COR-L47 (cell line): ENCODE results near the gene KRT7.

ENCODE experiments used
- DNase-seq: peaks from one replicate; lab custom pipeline; 2025; lab: John Stamatoyannopoulos, UW

The KRT7 gene

DNA sequence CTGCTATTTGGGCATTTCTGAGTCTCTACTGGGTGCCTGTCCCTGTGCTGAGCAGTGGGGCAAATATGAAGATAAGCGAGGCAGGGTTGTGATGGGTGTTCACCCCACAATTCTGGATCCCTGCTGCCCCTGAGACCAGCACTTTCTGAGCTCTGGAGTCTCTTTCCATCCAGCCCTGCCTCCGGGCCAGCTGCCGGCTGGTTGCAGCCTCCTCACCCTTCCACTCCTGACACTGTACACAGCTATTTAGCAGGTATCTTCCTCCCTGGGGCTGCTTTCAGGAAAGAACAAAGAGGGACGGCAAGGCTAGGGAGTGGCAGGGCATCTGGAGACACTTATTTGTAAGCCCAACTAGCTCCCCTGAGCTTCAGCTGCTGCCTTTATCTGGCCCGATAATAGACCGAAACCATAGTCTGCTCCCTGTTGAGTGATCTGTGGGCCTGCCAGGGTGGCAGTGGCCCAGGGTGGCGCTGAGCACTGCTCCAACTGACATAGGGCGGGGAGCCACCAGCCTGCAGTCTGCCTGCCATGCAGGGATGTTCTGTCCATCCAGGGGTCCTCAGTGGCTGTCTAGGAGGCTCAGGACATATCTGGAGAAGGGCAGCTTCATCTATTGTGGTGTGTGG, 33.6 kb upstream of the KRT7 start:
- peak; percentile 90 for DNase-seq

DNA sequence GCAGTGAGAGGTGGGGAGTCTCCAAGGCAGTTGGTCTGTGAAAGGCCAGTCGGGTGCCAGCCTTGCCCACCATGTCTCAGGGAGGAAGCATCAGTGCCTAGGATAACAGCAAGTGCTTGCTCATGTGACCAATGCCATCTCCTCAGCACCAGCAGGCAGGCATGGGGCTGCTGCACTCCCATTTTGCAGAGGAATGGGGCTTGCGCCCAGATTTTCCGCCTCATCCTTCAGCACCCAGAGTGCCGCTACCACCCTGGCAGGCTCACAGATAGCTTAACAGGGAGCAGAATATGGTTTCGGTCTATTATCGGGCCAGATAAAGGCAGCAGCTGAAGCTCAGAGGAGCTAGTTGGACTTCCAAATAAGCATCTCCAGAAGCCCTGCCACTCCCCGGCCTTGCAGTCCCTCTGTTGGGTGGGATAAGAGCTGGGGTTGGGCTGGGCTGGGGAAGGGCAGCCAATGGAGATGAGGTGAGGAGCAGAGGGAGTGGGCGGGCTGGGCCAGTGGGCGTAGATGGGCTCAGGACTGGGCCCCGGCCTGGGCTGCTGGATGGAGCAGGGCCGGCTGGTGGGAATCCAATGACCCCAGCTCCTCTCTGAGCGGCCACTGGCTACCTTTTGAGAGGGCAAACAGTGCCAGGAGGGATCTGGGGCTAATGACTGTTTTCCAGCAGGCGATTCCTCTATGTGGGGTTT, 32.8 kb upstream of the KRT7 start:
- no peak for DNase-seq

DNA sequence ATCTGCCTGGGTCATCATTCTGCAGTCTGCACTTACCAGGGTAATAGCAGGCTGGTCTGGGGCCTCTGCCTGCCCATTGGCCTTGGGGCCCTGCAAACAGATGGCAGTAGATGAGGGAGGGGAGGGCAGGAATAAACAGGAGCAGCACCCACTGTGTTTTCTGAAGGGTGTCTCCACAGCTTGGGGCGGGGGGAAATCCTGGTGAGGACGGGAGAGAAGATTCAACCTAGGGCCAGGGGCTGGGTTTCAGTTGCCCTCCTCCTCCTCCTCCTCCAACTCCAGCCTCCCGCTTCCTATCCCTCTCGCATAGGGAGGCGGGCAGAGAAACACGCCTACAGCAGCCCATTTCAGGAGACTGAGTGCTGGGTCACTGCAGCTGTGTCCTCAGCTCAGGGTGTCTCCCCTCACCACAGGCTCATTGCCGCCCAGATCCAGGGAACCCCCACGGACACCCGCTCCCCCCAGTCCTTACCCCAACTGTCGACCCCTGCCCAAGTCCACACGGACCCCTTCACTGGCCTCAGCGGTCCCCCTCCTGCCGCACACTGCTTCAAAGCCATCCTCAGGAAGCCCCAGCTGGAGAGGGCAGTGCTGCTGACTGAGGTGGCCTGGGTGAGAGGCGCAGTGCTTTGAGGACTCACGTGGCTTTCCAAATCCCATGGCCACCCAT, 32.1 kb upstream of the KRT7 start:
- no peak for DNase-seq

DNA sequence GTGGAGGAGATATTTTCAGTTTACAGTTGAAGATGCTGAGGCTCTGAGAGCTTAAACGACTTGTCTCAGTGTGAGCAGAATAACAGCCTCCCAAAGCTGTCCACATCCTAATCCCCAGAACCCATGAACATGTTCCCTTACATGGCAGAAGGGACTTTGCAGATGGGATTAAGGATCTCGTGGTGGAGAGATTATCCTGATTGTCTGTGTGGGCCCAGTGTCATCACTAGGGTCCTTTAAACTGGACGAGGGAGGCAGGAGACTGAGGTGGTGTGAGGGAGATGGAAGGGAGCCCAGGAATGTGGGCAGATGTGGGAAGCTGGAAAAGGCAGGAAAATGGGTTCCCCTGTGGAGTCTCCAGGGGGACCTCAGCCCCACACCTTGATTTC, 31.6 kb upstream of the KRT7 start:
- DNase-seq = no peak

DNA sequence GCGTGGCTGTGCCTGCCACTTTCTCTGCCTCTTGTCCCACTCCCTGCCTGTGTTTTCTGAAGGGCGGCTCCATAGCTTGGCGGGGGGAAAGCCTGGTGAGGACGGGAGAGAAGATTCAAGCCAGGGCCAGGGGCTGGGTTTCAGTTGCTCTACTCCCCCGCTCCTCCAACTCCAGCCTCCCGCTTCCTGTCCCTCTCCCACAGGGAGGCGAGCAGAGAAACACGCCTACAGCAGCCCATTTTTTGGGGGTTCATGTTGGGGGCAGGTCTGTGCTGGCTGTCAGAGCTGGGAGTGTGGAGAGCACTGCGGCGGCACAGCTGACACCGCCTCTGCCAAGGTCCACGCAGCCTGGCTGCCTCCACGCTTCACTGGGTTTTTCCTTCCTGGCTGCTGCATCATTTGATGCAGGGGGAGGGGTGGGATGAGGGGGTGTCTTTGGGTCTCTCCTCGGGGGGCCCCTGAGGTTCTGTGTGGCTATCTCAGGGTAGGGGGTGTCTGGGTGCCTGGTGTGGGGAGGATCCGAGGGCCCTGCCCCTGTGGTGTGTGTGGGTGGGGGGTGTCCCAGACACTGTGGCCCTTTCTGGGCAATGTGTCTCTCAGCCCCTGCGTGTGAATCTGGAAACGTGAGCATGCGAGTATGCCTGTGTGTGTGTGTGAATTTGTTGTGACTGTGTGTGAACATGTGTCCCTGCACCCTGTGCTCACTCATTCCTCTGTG, 30.5 kb upstream of the KRT7 start:
- no peak for DNase-seq

DNA sequence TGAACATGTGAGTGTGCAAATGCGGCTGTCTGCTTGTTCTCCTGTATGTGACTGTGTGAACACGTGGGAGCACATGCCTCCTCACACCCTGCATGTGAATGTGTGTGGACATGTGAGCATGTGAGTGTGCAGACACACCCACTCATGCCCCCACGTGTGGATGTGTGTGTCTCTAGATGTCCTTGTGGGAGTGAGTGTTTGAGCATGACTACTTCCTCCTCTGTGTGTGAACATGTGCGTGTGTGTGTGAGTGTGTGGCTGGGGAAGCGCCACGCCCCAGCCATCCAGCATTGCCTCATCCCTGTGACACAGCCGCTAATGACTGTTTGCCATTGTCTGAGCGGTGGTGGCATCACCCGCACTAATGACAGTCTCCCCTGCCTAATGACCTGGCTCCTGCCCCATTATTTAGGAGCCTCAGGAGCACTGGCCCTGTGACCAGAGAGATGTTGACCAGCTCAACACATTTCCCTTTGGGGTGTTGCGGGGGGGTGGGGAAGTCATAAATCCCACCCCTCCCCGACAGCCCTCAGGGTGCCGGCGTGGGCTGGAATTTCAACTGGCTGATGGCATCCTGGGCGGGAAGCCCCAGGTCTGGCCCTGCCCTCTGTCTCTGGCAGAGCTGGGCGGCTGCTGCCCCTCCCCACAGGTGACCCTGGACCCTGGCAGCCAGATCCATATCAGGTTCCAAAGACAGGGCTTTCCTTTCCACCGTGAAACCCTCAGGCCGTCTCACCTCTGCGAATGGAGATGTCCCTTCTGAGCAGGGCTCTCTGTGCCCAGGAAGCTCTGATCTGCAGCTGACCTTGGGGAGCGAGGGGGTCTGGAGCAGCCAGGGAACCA, 29.7 kb upstream of the KRT7 start:
- peak; percentile 88 for DNase-seq

DNA sequence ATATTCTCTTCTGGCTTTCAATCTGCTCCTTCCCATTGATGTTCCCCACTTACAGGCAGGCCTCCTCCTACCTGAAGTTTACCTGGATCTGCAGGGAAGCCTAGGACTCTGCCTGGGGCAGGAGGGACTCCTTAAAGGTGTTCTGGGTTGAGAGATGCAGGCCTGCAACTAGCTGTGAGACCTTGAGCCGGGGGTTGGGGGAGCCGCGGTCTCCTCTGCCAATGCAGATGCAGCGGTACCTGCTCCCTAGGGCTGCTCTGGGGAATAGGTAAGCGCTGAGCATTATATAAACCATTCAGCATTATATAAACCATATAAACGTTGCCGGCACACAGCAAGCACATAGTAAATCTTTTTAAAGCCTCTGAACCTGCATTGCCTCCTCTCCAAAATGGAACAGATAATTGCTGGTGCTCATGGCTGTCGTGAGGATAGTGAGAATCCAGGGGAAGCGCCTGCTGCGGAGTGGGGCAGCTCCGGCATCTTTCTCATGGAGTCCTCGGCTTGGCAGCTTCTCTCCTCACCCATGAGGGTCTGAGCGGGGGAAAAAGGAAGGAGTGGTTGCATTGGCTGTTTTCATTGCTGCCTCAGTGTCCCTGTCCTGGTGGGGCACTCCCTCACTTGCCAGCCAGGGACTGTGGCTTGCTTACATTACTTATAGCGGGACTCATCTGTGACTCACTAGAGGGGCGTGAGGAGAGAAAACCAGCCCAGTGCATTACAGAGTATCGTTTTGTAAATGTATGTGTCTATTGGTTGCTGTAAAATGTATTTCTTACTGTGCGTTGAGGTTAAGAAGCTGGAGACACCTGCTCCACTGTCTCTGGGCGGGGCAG, 28.7 kb upstream of the KRT7 start:
- DNase-seq = no peak

DNA sequence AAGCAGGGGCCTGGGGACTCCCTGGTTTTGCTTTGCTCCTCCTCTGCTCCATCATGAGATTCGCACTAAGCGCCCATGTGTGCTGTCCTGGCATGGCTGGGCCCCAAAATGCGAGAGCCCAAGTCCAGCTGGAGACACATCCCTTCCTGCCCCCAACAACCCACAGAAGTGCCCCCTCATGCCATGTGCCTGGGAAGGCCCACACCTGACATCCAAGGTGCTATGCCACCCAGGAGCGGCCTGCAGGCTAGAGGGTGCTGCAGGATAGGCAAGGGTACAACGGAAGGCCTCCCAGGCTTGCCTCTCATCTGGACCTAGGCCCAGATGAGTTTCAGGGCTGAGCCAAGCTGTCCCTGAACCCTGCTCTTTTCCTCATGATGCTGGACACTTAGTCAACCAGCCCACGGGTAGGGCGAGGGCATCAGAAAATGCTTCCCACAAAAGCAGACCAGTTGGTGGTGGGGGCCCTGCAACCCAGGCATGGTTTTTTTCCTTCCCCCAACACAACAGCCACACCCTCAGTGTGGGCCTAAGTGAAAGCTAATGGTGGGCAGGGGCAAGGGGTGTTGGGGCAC, 28.0 kb upstream of the KRT7 start:
- no peak for DNase-seq

DNA sequence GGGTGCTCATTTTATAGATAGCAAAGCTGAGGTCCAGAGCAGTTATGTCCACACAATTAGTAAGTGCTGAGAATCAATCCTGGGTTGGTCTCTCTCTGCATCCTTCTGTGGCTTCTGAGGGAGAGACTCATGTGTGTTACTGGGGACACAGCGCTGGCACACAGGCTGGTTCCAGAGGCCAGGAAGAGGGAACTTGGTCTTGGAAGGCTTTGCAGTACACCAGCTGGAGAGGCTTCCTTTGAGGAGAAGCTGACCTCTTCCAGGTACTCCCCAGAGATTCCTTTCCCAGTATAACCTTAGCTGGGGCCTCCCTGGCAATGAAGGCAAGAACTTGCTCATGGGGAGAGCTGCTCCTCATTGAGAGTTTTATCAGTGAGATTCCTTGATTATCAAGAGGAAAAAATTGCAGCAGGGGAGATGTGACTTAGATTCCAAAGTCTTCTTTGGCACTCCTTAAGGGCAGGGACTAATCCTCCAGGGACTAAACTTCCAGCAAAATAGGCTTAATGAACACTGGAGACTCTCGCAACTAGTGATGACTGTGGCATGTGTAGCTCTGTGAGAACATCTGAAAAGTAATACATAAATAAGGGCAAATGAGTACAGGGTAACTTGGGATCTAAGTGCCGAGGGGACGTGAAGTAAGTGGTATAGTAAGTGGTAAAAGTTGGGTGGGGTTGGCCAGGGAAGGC, 27.3 kb upstream of the KRT7 start:
- no peak for DNase-seq

DNA sequence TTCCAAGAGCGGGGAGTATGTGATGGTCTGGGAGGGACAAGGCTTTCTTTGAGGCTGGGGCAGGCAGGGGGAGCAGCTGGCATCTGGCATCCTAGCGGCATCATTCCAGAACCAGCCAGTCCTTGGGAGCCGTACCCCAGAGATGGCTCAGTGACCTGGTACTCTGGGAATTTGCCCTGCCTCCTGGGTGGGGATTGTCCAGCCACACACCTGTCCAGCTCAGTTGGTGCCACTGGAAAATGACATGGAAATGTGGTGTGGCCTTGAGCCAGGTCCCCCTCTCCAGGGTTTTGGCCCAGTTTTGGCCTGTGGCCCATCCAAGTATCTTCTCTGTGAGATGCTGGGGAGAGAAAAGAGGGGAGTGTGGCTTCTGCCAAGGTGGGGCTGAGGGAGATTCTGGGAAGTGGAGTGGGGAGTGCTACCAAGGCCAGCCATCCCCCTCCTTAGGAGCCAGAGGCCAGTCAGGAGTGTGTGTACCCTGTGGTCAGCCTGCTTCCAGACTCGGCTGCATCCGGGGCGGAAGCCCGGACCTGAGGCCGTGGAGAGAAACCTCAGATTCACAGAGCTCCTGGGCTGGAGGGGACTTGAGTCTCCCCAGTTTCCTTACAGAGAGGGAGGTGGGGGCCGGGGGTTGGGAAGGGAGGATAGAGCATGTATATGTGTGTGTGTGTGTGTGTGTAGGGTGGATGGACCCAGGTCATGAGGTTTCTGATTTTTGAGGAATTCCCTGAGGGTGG, 26.6 kb upstream of the KRT7 start:
- DNase-seq = no peak

DNA sequence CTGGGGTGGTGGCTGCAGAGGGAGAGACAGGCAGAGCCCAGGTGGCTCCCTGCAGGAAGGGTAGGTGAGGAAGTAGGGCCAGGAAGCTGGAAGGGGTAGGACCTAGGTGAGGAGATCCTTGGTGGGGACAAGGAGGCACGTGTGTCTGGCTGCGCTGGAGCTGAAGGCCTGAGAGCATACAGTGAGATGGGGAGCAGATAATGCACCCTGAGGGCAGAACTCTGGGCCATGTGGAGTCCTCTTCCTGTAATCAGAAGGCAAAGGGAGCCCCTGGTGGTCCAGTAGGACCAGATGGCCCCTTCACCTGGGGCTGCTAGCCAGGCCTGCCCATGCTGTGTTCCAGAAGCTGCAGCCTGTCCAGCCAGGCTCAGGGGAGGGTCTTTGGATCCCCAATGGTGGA, 25.9 kb upstream of the KRT7 start:
- no peak for DNase-seq

DNA sequence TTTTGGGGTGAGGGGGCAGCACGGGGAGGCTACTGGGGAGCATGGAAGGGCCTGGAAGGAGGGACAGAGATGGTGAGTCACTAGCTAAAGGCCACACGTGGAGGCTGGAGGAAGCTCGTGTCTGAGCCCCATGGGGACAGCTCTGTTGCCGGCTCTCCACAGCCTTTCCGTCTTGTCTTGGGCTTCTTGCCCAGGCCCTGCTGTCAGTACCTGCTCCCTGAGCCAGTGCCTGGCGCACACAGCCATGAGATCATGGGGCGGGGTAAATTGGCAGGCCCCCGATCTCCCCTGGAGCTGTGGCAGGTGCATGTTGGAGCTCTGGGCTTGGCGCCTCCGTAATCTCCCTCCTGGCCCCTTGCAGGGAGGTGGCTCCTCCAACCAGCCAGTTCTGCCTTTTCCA, 25.1 kb upstream of the KRT7 start:
- DNase-seq = peak; percentile 96

DNA sequence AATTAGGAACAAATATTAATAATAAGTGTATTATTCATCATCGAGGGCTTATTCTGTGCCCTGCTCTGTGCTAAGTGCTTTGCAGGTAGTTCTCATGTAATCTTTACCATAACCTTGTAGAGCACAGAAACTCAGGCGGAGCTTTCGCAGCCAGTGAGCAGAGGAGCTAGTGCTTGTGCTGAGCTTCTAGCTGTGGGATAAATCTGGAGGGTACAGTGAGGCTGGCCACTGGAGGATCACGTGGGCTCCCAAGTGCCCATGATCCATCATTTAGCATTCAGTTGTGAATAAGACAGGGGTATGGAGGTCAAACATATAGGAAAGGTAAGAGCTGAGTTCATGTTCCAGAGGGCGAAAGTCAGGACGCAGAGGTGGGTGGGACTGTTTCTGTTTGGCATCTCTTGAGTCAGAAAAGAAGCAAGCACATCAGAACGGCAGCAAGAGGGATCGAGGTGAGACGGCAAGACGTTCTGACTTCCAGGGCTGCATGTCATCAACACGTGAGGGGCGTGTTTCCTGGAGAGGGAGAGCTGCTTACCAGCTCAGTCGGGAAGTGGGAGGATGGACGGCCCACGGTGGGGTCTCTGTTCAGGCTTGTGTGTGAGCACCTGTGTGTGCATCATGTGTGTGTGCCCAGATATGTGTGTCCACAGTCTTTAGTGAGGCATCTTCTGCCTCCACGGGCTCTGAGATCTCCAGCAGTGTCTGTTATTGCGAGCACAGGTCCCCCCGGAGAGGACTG, 24.4 kb upstream of the KRT7 start:
- no peak for DNase-seq

DNA sequence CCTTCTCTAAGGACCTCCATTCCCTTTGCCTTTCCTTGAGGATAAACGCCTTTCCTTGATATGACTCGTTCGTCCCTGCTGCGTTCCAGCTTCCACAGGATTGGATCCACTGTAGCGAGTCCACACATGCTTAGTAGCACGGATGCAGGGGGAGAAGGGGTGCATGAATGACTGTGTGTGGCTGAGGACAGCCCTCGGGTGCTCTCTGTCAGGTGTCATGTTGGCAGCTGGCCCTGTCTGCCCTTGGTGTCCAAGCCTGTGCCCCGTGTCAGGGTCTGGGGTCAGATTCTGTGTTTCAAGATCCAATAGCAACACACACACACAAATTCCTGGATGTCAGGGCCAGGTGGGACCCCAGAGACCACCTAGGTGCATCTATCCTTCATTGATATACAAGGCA, 23.7 kb upstream of the KRT7 start:
- no peak for DNase-seq

DNA sequence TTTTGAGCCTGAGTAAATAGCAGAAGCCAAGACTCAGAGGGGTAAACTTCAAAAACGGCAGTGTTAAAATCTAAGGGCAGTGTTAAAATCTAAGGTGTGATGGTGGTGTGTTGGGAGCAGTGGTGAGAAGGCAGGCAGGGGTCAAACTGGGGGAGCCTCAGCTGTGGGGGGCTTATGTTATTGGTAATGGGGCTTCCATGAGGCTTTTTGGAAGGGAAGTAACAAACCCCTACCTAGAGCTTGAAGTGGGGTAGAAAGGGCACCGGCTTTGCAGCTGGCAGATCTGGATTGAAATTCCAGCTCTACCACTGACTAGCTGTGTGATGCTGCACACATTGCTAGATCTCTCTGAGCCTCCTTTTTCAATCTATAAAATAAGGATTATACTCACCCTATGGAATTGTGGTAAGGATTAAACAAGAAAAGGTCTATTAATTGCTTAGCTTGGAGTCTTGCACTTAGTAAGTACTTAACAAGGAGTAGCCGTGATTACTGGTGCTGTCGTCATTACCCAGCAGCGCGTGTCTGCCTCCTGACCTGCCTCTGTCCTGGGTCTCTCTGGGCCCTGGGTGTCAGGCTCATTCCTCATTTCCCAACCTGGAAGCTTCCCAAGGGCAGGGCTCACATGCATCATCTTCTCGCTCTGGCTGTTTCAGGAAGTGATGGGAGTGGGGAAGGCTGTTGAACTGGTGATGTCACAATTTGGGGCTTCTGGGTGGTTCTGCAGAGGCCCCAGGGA, 22.7 kb upstream of the KRT7 start:
- DNase-seq = no peak

DNA sequence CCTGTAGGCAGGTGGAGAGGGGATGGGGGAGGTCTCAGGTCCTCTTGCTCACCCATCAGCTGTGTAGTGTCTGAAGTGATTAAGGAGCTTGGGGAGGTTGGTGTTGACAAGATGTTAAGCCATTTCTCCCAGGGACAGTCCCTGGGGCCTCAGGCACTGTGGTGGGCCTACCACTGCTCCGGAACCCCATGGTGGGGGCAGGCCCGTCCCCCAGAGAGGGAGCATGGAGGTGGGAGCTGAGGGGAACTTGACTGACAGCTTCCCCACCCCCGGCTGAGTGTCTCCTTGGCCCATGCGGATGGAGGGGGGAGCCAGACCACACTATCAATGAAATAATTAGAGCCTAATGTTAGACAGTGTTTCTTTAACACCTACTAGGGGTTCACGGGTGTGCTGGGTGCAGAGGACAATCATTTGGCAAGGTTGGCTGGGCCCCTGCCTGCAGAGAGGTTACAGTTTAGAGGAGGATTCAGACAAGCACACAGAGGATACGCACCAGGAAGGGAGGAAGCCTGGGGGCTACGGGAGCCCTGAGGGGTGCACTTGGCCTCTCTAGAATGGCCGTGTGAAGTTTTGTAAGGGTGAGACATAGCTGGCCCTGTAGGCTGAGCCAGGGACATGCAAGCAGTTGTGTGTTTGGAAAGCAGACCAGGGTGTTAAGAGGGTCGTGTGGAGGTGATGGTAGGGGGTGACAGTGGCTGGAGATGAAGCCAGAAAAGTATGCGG, 22.0 kb upstream of the KRT7 start:
- DNase-seq = no peak
